ENCODE data around the gene ATXN1. TPM values are rescaled to one million over a fixed set of nuclear protein-coding genes. Genes with fewer than 3 reads are reported as not detected.
"Not testable (repeated sequence)": the region's sequence is repeated elsewhere in the genome, so short reads cannot be mapped to it uniquely, and the experiment has no call there.

The ATXN1 gene
- polyA plus RNA-seq, 1 donor from 2014 or later = 28.2 TPM

GRCh38 chr6:16618962-16619361 is 142.3 kb downstream of the ATXN1 start:
- Histone ChIP-seq H3K27ac (ENCODE audit: low read length) (no peak overlapping the region), H3F3A (ENCODE audit: insufficient read depth, low read length, poor library complexity, severe bottlenecking) (no peaks in the 10 kb centered on the region)

DNA sequence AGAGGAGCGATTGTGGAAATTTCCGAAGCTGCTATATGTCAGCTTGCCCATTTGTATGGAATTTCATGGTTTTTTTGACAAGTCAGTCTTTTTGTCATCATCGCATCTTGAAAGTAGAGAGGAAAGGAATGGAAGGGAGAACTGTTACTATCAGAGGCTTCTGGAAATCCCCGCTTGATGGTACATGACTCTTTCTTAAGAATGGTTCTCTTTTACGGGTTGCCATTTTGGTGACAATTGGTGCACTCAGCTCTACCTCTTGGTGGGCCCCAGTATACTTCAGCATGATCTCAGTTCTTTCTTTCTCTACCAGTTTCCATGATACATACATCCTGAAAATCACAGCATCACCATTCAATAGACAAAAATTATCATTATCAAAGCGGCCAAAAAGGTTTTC is 146.0 kb downstream of the ATXN1 start:
- not testable (repeated sequence) for H3K9ac ChIP-seq (ENCODE audit: low read length); H3K79me2 ChIP-seq (replicated peaks; ENCODE audit: insufficient read depth, low read length); H3K36me3 ChIP-seq (ENCODE audit: insufficient read depth, low read length); H3K4me3 ChIP-seq (ENCODE audit: low read length); H3K9me2 ChIP-seq (ENCODE audit: insufficient read depth, low read length); H2AFZ ChIP-seq (ENCODE audit: low read depth, low read length); H4K20me1 ChIP-seq (ENCODE audit: insufficient read depth); H3F3A ChIP-seq (ENCODE audit: insufficient read depth, low read length, poor library complexity, severe bottlenecking); H3K9me3 ChIP-seq (ENCODE audit: low read length); H3K4me2 ChIP-seq (ENCODE audit: low read length); H3K27ac ChIP-seq (ENCODE audit: low read length); H3K27me3 ChIP-seq (ENCODE audit: insufficient read depth, low read depth, low read length)

More at GRCh38 chr6:16618962-16619361, 142.3 kb downstream of the ATXN1 start:
- Histone ChIP-seq H3K27me3 (ENCODE audit: insufficient read depth, low read depth, low read length) (no peaks in the 10 kb centered on the region), H3K79me2 (replicated peaks; ENCODE audit: insufficient read depth, low read length) (no peaks in the 10 kb centered on the region), H4K20me1 (ENCODE audit: insufficient read depth) (no peaks in the 10 kb centered on the region), H3K4me3 (ENCODE audit: low read length) (no peak overlapping the region), H3K9me3 (ENCODE audit: low read length) (no peaks in the 10 kb centered on the region), H3K9ac (ENCODE audit: low read length) (no peak overlapping the region), H3K4me2 (ENCODE audit: low read length) (no peak overlapping the region), H3K36me3 (ENCODE audit: insufficient read depth, low read length) (no peaks in the 10 kb centered on the region), H3K9me2 (ENCODE audit: insufficient read depth, low read length) (no peaks in the 10 kb centered on the region), H2AFZ (ENCODE audit: low read depth, low read length) (no peak overlapping the region)
- no peak for TF ChIP-seq POLR2AphosphoS5 (IDR thresholded peaks at IDR 0.05)
- TF ChIP-seq, protein P1, sequence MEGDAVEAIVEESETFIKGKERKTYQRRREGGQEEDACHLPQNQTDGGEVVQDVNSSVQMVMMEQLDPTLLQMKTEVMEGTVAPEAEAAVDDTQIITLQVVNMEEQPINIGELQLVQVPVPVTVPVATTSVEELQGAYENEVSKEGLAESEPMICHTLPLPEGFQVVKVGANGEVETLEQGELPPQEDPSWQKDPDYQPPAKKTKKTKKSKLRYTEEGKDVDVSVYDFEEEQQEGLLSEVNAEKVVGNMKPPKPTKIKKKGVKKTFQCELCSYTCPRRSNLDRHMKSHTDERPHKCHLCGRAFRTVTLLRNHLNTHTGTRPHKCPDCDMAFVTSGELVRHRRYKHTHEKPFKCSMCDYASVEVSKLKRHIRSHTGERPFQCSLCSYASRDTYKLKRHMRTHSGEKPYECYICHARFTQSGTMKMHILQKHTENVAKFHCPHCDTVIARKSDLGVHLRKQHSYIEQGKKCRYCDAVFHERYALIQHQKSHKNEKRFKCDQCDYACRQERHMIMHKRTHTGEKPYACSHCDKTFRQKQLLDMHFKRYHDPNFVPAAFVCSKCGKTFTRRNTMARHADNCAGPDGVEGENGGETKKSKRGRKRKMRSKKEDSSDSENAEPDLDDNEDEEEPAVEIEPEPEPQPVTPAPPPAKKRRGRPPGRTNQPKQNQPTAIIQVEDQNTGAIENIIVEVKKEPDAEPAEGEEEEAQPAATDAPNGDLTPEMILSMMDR (IDR thresholded peaks at IDR 0.05; ENCODE audit: poor library complexity, severe bottlenecking) = no peak
- TF ChIP-seq RAD21 (conservative IDR thresholded peaks at IDR 0.05) = no peak
- TF ChIP-seq SMC3 (conservative IDR thresholded peaks at IDR 0.05; ENCODE audit: poor library complexity) = no peak
- no peak for TF ChIP-seq MXI1 (conservative IDR thresholded peaks at IDR 0.05; ENCODE audit: poor library complexity, severe bottlenecking)
- TF ChIP-seq EZH2 (IDR thresholded peaks at IDR 0.05; ENCODE audit: borderline replicate concordance, insufficient read depth, low read length, poor library complexity, severe bottlenecking) = no peak
- no peak for TF ChIP-seq TAF1 (IDR thresholded peaks at IDR 0.05; ENCODE audit: low read depth)
- no peak for TF ChIP-seq EP300 (conservative IDR thresholded peaks at IDR 0.05; ENCODE audit: poor library complexity, severe bottlenecking)
- TF ChIP-seq, protein P2, sequence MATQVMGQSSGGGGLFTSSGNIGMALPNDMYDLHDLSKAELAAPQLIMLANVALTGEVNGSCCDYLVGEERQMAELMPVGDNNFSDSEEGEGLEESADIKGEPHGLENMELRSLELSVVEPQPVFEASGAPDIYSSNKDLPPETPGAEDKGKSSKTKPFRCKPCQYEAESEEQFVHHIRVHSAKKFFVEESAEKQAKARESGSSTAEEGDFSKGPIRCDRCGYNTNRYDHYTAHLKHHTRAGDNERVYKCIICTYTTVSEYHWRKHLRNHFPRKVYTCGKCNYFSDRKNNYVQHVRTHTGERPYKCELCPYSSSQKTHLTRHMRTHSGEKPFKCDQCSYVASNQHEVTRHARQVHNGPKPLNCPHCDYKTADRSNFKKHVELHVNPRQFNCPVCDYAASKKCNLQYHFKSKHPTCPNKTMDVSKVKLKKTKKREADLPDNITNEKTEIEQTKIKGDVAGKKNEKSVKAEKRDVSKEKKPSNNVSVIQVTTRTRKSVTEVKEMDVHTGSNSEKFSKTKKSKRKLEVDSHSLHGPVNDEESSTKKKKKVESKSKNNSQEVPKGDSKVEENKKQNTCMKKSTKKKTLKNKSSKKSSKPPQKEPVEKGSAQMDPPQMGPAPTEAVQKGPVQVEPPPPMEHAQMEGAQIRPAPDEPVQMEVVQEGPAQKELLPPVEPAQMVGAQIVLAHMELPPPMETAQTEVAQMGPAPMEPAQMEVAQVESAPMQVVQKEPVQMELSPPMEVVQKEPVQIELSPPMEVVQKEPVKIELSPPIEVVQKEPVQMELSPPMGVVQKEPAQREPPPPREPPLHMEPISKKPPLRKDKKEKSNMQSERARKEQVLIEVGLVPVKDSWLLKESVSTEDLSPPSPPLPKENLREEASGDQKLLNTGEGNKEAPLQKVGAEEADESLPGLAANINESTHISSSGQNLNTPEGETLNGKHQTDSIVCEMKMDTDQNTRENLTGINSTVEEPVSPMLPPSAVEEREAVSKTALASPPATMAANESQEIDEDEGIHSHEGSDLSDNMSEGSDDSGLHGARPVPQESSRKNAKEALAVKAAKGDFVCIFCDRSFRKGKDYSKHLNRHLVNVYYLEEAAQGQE (IDR thresholded peaks at IDR 0.05; ENCODE audit: borderline replicate concordance) = no peak

- not testable (repeated sequence) for H3K4me2 ChIP-seq (ENCODE audit: low read length); H3K79me2 ChIP-seq (replicated peaks; ENCODE audit: insufficient read depth, low read length); H3K4me3 ChIP-seq (ENCODE audit: low read length); H3K27me3 ChIP-seq (ENCODE audit: insufficient read depth, low read depth, low read length); H3K27ac ChIP-seq (ENCODE audit: low read length); H3F3A ChIP-seq (ENCODE audit: insufficient read depth, low read length, poor library complexity, severe bottlenecking); H2AFZ ChIP-seq (ENCODE audit: low read depth, low read length); H3K9me2 ChIP-seq (ENCODE audit: insufficient read depth, low read length); H3K9ac ChIP-seq (ENCODE audit: low read length); H3K9me3 ChIP-seq (ENCODE audit: low read length); H3K36me3 ChIP-seq (ENCODE audit: insufficient read depth, low read length); H4K20me1 ChIP-seq (ENCODE audit: insufficient read depth)
Observed at GRCh38 chr6:16614143-16614542, 147.1 kb downstream of the ATXN1 start.

- not testable (repeated sequence) for H3K9ac ChIP-seq (ENCODE audit: low read length); H3K36me3 ChIP-seq (ENCODE audit: insufficient read depth, low read length); H3K4me2 ChIP-seq (ENCODE audit: low read length); H4K20me1 ChIP-seq (ENCODE audit: insufficient read depth); H3K27ac ChIP-seq (ENCODE audit: low read length); H3K9me3 ChIP-seq (ENCODE audit: low read length); H3K79me2 ChIP-seq (replicated peaks; ENCODE audit: insufficient read depth, low read length); H2AFZ ChIP-seq (ENCODE audit: low read depth, low read length); H3K27me3 ChIP-seq (ENCODE audit: insufficient read depth, low read depth, low read length); H3K9me2 ChIP-seq (ENCODE audit: insufficient read depth, low read length); H3F3A ChIP-seq (ENCODE audit: insufficient read depth, low read length, poor library complexity, severe bottlenecking); H3K4me3 ChIP-seq (ENCODE audit: low read length)
Observed at GRCh38 chr6:16613504-16613903, 147.8 kb downstream of the ATXN1 start.

Measured in neural cell (in vitro differentiated cells).